ENCODE measurements around the gene LMTK3. TPM values are rescaled to one million over a fixed set of nuclear protein-coding genes. Genes with fewer than 3 reads are reported as not detected.
"Not testable (repeated sequence)": the region's sequence is repeated elsewhere in the genome, so short reads cannot be mapped to it uniquely, and the experiment has no call there.

LMTK3 gene
- total and polyA plus RNA-seq, 12 donors = 0.06 to 15.1 (median 2.2) TPM

- intact Hi-C loops (cut with DNase I) = no loop called here
- Histone ChIP-seq H3K36me3 (replicated peaks in 1 of 2) (no peaks in the 10 kb centered on the region), H3K27me3 (no peaks in the 10 kb centered on the region), H3K9me3 (replicated peaks in 1 of 3) (no peaks in the 10 kb centered on the region), H3K4me1 (replicated peaks in 1 of 2) (no peaks in the 10 kb centered on the region), H3K27ac (no peak overlapping the region), H3K4me3 (no peak overlapping the region)
- DNase-seq = no peak
- TF ChIP-seq CTCF (IDR thresholded peaks at IDR 0.05) (no peak), POLR2A (IDR thresholded peaks at IDR 0.05) (no peak)
- WGBS, 4 donors = 42 to 45% (median 44%) methylated on average over 19 of the region's 19 CpGs
Observed at GRCh38 chr19:48543121-48543710, 31.6 kb upstream of the LMTK3 start.

- Histone ChIP-seq H3K4me3 (no peak overlapping the region), H3K9me3 (replicated peaks in 1 of 3) (no peaks in the 10 kb centered on the region), H3K36me3 (replicated peaks in 1 of 2) (no peaks in the 10 kb centered on the region), H3K27me3 (no peaks in the 10 kb centered on the region), H3K27ac (no peak overlapping the region), H3K4me1 (replicated peaks in 1 of 2) (no peaks in the 10 kb centered on the region)
- no peak for DNase-seq
- intact Hi-C loops (cut with DNase I) = no loop called here
- TF ChIP-seq POLR2A (IDR thresholded peaks at IDR 0.05) = no peak
- TF ChIP-seq CTCF (IDR thresholded peaks at IDR 0.05) = no peak
- WGBS, 4 donors = 80 to 89% (median 85%) methylated on average over 5 to 6 of the region's 6 CpGs
Observed at GRCh38 chr19:48541813-48542212, 30.2 kb upstream of the LMTK3 start.

- 57 to 66% (median 62%) methylated on average over 7 of the region's 7 CpGs for WGBS, 4 donors
- Histone ChIP-seq H3K9me3 (replicated peaks in 1 of 3) (no peaks in the 10 kb centered on the region), H3K4me3 (no peak overlapping the region), H3K27ac (no peak overlapping the region), H3K4me1 (replicated peaks in 1 of 2) (no peaks in the 10 kb centered on the region), H3K27me3 (no peaks in the 10 kb centered on the region), H3K36me3 (replicated peaks in 1 of 2) (no peaks in the 10 kb centered on the region)
- DNase-seq = no peak
- intact Hi-C loops (cut with DNase I) = no loop called here
- TF ChIP-seq CTCF (IDR thresholded peaks at IDR 0.05) (no peak), POLR2A (IDR thresholded peaks at IDR 0.05) (no peak)
Observed at GRCh38 chr19:48540110-48540509, 28.5 kb upstream of the LMTK3 start.

- TF ChIP-seq POLR2A (IDR thresholded peaks at IDR 0.05) (no peak), CTCF (IDR thresholded peaks at IDR 0.05) (no peak)
- 70 to 77% (median 73%) methylated on average over 13 to 17 of the region's 17 CpGs for WGBS, 4 donors
- no peaks in the 10 kb centered on the region for H3K4me1 ChIP-seq (replicated peaks in 1 of 2)
- intact Hi-C loops (cut with DNase I) = no loop called here
- no peaks in the 10 kb centered on the region for H3K27me3 ChIP-seq
- H3K27ac ChIP-seq = no peak overlapping the region
- peak in 4 of 7 donors; percentile 41 to 62 (median 56) for DNase-seq
- no peak overlapping the region for H3K4me3 ChIP-seq
- H3K9me3 ChIP-seq (replicated peaks in 1 of 3) = no peaks in the 10 kb centered on the region
- H3K36me3 ChIP-seq (replicated peaks in 1 of 2) = no peaks in the 10 kb centered on the region
Observed at GRCh38 chr19:48539503-48540096, 28.0 kb upstream of the LMTK3 start.

- 90 to 94% (median 93%) methylated on average over 8 of the region's 8 CpGs for WGBS, 4 donors
- H3K4me3 ChIP-seq; H3K9me3 ChIP-seq (replicated peaks in 1 of 3); H3K27me3 ChIP-seq; DNase-seq; H3K36me3 ChIP-seq (replicated peaks in 1 of 2); H3K27ac ChIP-seq; intact Hi-C loops (cut with DNase I); H3K4me1 ChIP-seq (replicated peaks in 1 of 2): not testable (repeated sequence)
Observed at GRCh38 chr19:48538057-48538456, 26.4 kb upstream of the LMTK3 start.
